ENCODE measurements around the gene PARVA. TPM values are rescaled to one million over a fixed set of nuclear protein-coding genes. Genes with fewer than 3 reads are reported as not detected.

The PARVA gene
- total RNA-seq, 2 experiments from 2014 or later: 0.08 to 0.98 TPM

DNA sequence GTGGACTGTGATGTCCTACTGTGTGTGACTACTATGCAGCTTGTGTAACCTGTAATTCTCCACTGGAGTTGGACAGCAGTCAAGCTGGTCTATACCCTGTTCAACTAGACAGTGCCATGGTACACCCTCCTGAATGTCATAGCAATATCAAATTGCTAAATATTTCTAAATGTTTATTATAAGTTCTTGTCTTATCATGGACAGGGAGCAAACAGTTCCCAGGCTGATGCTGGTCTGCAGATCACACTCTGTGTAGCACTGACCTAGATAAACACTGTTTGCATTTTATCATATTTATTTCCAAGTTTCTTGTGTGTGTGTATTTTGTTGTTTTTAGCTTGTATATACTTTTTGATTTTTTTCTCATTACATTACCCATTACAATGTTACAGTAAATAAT is 22.0 kb downstream of the PARVA start:
- H3K27ac Mint-ChIP-seq: no peak overlapping the region
- Histone ChIP-seq H3K27ac (ENCODE audit: low read depth in 1 of 2, low read length in 2 of 2) (no peak overlapping the region), H3K27me3 (ENCODE audit: control insufficient read depth in 1 of 2, insufficient read depth in 2 of 2, low read length in 2 of 2) (peaks cover 0 to 4% of the 10 kb centered on the region in 2 experiments), H3K4me1 (ENCODE audit: insufficient read depth, low read length) (no peaks in the 10 kb centered on the region), H3K4me3 (ENCODE audit: low read length) (no peak overlapping the region), H3K36me3 (ENCODE audit: insufficient read depth, low read length) (no peaks in the 10 kb centered on the region), H3K9me3 (ENCODE audit: control insufficient read depth in 1 of 2, insufficient read depth in 1 of 2, low read length in 2 of 2) (peaks cover 0 to 4% of the 10 kb centered on the region in 2 experiments)
- POLR2A ChIA-PET: interaction anchor here (0.6 to 0.8 kb wide), 2 partner anchors 30 to 33 kb away, joined by 3 to 5 read pairs; no protein-coding TSS in a partner anchor
- no peak for TF ChIP-seq CTCF (IDR thresholded peaks at IDR 0.05)
- CTCF ChIA-PET: no interaction called here
- H3K4me3 Mint-ChIP-seq: no peak overlapping the region
- ATAC-seq (ENCODE audit: poor library complexity) (no peak), DNase-seq (no peak)
- no peaks in the 10 kb centered on the region for H3K36me3 Mint-ChIP-seq (ENCODE audit: low read depth)
- H3K9me3 Mint-ChIP-seq: no peaks in the 10 kb centered on the region
- intact Hi-C loops (cut with DNase I, micrococcal nuclease): no loop called here
- H3K27me3 Mint-ChIP-seq: no peaks in the 10 kb centered on the region
- peaks cover 23% of the 10 kb centered on the region for H3K4me1 Mint-ChIP-seq (ENCODE audit: low read depth)

- POLR2A ChIA-PET: no interaction called here
- no peaks in the 10 kb centered on the region for H3K9me3 ChIP-seq (ENCODE audit: control insufficient read depth in 1 of 2, insufficient read depth in 1 of 2, low read length in 2 of 2)
- CTCF ChIA-PET: no interaction called here
- H3K36me3 ChIP-seq (ENCODE audit: insufficient read depth, low read length): no peaks in the 10 kb centered on the region
- H3K27me3 Mint-ChIP-seq: no peaks in the 10 kb centered on the region
- TF ChIP-seq CTCF (IDR thresholded peaks at IDR 0.05): no peak
- H3K36me3 Mint-ChIP-seq (ENCODE audit: low read depth): no peaks in the 10 kb centered on the region
- intact Hi-C loops (cut with DNase I, micrococcal nuclease): no loop called here
- H3K9me3 Mint-ChIP-seq: no peaks in the 10 kb centered on the region
- H3K27ac Mint-ChIP-seq: no peak overlapping the region
- H3K27me3 ChIP-seq (ENCODE audit: control insufficient read depth in 1 of 2, insufficient read depth in 2 of 2, low read length in 2 of 2): peaks cover 0 to 4% of the 10 kb centered on the region in 2 experiments
- H3K27ac ChIP-seq (ENCODE audit: low read depth in 1 of 2, low read length in 2 of 2): no peak overlapping the region
- no peak overlapping the region for H3K4me3 Mint-ChIP-seq
- DNase-seq: no peak
- no peaks in the 10 kb centered on the region for H3K4me1 ChIP-seq (ENCODE audit: insufficient read depth, low read length)
- ATAC-seq (ENCODE audit: poor library complexity): no peak
- no peak overlapping the region for H3K4me3 ChIP-seq (ENCODE audit: low read length)
- H3K4me1 Mint-ChIP-seq (ENCODE audit: low read depth): peaks cover 15% of the 10 kb centered on the region
These were observed 24.7 kb downstream of the PARVA start for GRCh38 chr11:12402025-12402424.

DNA sequence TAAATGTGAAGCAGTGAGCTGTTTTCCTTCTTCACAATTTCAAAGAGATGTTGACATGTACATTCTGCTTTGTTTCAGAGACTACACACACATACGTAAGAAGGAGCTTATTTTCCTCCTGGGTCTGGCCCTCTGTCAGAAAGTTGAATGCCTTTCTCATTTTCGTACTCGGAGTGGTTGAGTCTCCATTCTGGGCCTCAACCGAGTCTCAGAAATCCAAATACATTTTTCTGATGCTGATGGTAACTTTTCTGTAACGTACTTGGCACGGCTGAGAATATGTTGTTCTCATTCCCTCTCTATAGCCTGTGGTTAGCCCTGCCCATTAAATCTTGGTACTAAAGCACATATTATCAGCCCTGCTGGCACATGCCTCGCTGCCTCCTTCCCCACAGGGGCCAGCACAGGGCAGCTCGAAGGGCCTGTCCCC is 25.3 kb downstream of the PARVA start:
- peaks cover 0 to 4% of the 10 kb centered on the region in 2 experiments for H3K27me3 ChIP-seq (ENCODE audit: control insufficient read depth in 1 of 2, insufficient read depth in 2 of 2, low read length in 2 of 2)
- no peak overlapping the region for H3K27ac ChIP-seq (ENCODE audit: low read depth in 1 of 2, low read length in 2 of 2)
- H3K4me3 ChIP-seq (ENCODE audit: low read length): no peak overlapping the region
- Mint-ChIP-seq H3K4me3 (no peak overlapping the region), H3K4me1 (ENCODE audit: low read depth) (peaks cover 10% of the 10 kb centered on the region), H3K36me3 (ENCODE audit: low read depth) (no peaks in the 10 kb centered on the region), H3K9me3 (no peaks in the 10 kb centered on the region), H3K27me3 (no peaks in the 10 kb centered on the region), H3K27ac (no peak overlapping the region)
- no peak for TF ChIP-seq CTCF (IDR thresholded peaks at IDR 0.05)
- DNase-seq (no peak), ATAC-seq (ENCODE audit: poor library complexity) (no peak)
- no peaks in the 10 kb centered on the region for H3K9me3 ChIP-seq (ENCODE audit: control insufficient read depth in 1 of 2, insufficient read depth in 1 of 2, low read length in 2 of 2)
- CTCF ChIA-PET: no interaction called here
- POLR2A ChIA-PET: no interaction called here
- no peaks in the 10 kb centered on the region for H3K36me3 ChIP-seq (ENCODE audit: insufficient read depth, low read length)
- intact Hi-C loops (cut with DNase I, micrococcal nuclease): no loop called here
- no peaks in the 10 kb centered on the region for H3K4me1 ChIP-seq (ENCODE audit: insufficient read depth, low read length)

Measured in CD4-positive, alpha-beta T cell (primary cell).